T follicular helper cell (primary cell): ENCODE results near the gene CREB5.

Source experiments
- DNase-seq: peaks from one replicate; pipeline ENCODE4 v3.0.0-alpha.2; 2020; ENCODE audit warnings: low read depth

Gene CREB5

DNA sequence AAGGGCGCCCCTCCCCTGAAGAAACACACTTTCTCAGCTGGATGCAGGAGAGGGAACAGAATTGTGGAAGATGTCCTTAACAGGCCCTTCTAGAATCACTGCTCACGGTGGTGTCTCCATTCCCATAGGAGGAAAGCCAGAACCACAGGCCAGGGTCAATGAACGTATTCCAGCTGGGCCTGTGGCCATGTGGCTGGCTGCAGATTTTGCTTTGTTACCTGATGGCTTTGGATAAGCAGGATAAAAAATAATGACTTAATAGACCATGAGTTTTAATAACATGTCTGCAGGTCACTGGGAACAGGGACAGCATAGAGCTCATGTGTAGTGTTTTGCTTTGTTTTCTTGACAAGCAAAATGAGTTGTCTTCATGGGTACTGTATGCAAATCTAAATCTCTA is 335.5 kb downstream of the CREB5 start:
- no peak for DNase-seq

DNA sequence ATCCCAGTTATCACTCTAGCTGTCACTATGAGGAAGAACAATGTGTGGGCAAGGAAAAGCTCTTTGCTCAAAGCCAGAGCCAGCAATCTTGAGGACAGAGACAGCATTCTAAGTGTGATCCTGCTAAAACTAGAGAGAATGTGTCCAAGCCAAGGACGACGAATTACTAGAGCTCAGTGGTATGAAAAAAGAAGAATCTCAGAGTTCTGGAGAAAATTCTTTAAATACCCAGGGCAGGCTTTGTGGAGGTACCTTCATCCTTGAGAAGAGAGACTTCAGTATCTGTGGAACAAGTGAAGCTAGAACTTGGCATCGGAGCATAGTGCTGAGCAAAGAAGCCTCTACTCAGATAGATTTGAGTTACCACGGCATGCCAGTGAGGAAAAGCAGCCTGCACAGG is 336.0 kb downstream of the CREB5 start:
- no peak for DNase-seq

DNA sequence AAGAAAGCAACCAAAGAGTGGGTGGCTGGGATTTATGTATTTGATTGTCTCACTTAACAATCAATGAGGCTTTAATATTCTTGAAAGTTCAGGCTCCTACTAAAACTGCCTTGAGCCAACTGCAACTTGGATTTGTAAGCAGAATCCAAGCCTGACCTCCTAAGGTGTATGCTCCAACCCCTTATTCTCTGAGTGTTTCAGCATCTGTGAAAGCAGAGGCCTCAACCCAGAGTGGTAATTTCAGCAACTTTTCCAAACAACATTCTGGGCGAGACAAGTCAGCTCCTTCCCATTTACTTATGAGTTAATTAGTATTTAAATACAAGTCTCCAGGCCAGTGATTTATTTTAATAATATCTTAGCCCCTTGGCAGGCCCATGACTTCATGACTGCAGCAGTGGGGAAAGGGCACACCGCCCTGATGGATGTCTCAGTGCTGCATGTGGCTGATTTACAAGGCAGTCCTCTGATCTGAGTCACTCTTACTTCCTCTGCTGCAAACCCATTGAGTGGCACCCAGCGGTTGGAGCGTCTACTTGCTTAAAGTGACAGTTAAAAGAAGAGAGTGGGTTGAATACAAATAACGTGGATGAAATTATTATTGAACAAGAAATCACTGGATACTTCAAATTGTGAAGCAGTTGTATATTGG is 336.7 kb downstream of the CREB5 start:
- DNase-seq = no peak

DNA sequence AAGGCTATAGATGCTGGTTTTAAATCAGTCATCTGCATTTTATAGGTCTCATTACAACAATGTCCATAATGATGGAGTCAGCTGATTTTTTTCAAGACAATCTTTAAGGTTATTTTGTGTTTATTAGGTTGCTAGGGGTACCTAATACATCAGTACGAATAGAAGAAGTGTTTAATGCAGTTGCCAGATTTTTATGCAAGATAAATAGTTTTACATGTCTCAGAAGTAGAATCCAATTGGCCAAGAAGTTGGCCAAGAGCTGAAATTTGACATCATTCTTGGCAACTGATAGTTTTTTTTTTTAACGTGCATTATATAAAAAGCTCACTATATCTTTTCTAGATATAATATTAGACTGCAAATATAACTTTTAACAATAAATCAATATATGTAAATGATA is 337.3 kb downstream of the CREB5 start:
- no peak for DNase-seq

DNA sequence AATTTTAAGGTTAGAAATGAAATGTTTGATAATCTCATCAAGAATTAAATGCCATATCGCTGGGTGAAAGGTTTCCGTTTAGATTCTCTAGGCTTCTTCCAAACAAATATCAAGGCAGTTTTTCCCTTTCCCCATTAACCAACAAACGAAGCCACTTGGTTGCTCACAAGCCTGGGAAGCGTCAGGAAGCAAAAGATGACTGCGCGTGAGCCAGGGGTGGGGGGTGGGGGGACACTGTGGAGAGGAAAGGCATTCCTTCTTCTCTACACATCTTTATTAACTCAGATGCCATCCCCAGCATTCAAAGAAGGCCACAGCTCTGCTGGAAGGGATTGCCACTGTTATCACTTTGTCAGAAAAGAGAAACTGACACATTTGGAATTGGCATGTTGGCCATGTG is 338.7 kb downstream of the CREB5 start:
- DNase-seq = no peak

DNA sequence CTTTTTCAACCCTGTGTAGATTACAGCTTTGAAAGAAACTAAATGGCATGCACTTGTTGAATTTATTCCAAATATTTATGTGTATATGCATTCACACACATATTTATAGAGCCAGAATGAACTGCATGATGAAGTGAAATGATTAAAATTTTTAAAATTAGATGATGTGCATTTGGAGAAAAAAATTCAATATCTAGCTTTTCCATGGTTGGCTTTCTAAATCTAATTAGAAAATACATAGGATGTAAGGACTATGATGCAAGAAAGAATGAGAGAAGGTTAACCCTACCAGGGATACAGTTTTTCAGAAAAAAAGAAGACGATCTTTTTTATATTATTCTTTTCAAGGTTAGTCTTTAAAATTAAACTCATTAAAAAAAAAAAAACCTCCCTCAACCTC is 341.3 kb downstream of the CREB5 start:
- no peak for DNase-seq

DNA sequence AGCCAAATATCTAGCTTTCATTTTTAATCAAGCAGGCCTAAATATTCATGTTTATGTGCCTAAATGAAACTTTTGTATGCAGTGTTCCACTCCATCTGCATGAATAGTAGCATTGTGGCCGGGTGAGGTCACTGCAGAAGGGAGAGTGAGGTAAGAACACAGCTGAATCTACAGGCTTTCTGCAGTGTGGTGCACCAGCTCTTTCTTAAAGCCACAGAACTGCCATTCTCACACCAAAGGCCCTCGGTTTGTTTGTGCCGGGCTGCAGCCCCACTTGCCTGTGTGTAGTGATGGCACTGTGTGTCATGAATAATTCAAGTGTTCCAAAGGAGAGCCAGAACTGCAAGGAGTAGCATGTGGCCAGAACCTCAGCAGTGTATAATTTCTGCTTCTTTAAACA is 341.7 kb downstream of the CREB5 start:
- DNase-seq = no peak

DNA sequence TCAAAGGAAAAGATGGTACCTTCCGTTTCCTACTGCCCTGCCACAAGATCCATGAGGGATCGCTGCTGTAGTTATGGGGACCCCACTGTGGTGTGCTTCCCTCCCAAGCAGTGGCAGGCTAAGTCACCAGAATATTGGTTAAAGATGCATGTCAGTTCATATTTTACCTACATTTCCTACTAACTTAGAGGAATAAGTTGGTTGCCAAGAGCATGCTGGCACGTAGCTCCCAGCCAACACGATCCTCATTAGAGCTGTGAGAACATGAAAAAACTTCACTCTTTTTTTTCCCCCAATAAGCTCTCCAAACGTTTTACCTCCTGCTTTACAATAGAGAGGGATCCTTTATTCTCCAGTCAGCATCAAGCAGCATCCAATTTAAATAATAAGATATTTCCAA is 342.1 kb downstream of the CREB5 start:
- DNase-seq = no peak

DNA sequence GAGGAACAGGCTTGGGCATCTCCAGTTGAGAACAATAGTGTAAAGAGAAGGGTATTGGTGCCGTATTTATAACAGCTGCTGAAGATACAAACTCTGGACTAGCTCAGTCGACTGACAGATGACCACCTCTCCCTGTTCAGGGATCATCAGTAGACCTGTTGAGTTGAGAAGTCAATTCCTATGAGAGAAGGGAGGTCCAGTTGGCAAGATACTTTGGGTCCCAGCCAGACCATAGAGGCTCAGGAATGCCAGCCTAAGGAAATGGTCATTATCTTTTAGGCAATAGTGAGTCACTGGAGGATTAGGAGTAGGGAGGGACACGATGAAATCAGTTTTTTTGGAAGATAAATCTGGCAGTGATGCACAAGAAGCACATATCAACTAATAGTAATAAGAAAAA is 342.9 kb downstream of the CREB5 start:
- no peak for DNase-seq

DNA sequence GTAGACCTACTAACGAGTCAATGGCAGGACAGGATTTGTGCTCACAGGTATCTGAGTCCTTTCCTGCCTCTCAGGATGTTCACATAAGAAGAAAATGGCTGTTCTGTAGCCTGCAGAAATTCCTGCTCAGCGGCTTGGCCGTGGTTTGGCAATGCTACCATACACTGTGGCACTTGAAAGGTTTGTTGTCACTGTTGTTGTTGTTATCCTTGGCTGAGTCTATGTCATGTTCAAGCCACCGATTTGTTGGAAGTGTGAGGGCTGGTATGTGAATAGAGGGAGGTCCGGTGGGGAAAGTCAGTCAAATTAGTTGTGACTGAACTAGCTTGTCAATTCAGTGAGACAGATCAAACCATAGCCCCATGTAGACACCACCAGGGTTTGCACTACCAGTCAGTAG is 345.9 kb downstream of the CREB5 start:
- DNase-seq = no peak

DNA sequence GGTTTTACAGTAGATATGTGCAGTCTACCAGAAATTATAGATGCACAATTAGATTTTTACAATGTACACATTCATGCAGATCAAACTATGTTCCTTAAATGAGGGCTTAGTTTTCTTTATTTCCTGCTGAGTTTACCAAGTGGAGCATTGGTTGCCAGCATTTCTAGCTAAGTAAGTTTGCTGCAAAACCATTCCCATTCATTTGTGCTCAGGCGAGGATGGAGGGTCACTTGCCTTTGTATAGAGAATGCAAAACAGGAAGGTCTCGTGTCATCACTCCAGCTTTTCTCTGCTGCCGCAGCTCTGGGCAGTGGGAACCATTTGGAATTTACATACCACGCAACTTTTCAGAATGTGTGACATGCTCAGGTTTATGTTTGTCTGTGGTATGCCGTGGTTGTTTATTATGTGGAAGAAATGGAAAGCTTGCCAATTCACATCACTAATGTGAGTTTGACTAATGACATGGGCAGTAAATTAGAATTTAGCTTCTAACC is 347.2 kb downstream of the CREB5 start:
- no peak for DNase-seq

DNA sequence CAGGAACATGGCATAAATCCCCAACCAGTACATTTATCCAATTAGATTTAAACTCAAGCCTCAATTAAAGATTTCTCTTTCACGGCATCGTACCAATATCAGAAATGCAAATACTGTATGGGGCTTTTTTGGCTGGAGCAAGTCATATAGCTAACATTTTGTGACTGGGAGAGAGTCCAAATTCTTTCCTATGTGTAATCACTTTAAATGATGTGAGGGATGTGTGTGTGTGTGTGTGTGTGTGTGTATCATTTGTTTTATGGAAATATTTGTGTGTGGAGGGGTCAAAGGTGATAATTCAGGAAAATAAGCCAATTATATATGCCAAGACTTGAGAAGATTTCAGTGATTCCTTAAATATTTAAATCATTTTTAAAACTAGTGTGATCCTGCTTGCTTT is 349.2 kb downstream of the CREB5 start:
- no peak for DNase-seq

DNA sequence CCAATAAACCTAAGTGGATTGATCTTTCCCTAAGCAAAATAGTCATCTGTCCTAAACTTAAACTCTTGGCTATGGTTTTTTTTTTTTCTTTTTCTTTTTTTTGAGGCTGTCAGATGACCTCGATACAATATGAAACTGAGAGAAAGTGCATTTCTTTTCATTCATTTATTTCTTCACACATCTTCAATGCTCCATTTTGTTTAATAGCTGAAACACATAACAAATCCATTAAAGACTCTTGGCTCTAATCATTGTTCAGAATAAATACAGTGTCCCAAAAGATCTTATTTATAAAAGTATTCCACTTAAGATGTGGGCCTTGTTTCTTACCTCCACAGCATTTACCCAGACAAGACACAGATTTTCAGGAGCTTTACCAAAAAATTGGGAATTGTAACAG is 350.3 kb downstream of the CREB5 start:
- DNase-seq = no peak

DNA sequence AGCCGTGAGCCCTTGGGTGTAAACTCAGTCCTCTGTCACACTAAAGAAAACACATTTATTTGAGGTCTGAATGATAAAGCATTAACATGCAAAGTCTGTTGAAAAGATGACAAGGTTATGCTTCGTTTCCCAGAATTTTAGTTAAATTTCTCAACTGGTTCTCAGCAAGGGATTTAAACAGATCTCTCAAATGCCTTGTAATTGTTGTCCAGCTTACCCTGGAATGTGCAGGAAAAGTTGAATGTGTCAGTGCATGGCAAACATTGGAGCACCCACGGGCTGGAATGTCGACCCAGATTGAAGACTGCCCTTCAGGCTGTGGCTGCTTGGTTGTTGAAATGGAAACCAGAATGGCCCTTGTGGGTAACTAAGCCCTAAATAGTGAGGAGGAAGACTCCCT is 354.0 kb downstream of the CREB5 start:
- DNase-seq = no peak

DNA sequence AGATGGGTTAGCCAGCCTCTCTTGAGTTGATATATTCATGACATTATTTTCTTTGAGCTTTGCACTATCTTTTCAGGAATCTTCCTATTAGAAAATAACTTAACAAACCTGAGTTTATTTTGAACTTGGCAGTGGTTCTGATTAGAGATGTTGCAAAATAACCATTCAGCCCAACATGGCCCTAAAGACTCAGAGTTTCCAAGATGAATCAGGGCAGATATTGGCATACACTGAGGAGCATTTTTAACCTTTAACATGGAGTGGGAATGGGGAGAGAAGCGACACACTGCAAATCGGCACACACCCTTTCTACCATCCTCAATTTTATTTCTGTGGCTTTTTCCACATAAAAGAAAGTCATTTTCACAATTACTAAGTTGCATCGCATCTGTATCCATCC is 355.0 kb downstream of the CREB5 start:
- no peak for DNase-seq

DNA sequence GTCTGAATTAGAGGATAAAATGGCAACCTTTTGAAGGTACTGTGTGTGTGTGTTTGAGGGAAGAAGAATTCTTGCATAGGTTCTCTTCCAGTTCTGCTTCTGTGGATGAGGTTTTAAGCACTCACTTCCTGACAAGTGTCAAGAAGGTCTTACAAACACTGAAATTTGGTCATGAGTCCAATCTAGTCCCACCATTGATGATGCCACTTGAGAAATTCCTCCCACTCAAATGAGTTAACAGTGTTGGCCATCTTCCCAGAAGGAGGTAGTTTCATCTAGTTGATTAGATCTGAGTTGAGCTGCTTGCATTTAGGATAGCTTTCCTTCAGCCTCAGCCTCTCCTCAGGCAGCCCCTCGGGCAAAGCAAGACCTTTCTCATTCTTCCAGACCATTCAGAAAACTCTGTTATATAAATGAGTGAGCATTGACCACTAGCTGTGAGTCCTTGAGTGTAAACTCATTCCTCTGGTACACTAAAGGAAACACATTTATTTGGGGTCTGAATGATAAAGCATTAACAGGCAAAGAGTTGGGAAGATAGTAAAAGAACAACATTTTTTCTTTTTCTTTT is 356.3 kb downstream of the CREB5 start:
- no peak for DNase-seq

DNA sequence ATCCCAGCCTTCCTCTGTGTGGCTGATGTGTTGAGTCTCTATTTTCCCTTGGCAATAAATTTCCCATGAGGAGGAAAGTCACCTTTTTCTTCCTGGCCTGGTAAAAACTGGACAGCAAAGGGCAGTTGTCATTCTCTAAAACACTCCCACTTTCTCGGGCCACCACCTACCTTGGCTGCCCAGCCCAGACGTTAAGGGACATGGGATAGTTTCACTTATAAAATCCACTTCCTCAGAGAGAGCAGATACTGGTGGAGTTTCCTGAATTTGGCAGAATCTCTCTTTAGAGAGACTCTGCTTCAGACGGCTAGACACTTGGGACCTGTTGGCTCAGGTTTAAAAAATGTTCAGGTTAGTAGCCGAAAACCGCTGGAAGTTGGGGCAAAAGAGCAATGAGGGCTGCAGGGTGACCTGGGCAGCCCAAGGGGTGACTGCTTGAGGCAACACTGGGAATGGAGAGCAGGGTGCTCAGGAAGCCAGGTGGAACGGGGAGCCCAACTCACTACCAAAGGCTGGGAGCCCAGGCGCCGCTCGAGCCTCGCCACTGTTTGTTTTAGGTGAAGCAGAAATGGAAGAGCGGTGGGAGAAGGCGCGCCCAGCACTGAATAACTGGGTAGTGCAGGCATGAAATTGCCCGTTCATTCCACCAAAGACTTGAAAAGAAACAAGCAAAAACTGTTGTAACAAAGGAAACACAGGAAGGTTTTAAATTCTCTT is 359.7 kb downstream of the CREB5 start:
- no peak for DNase-seq

DNA sequence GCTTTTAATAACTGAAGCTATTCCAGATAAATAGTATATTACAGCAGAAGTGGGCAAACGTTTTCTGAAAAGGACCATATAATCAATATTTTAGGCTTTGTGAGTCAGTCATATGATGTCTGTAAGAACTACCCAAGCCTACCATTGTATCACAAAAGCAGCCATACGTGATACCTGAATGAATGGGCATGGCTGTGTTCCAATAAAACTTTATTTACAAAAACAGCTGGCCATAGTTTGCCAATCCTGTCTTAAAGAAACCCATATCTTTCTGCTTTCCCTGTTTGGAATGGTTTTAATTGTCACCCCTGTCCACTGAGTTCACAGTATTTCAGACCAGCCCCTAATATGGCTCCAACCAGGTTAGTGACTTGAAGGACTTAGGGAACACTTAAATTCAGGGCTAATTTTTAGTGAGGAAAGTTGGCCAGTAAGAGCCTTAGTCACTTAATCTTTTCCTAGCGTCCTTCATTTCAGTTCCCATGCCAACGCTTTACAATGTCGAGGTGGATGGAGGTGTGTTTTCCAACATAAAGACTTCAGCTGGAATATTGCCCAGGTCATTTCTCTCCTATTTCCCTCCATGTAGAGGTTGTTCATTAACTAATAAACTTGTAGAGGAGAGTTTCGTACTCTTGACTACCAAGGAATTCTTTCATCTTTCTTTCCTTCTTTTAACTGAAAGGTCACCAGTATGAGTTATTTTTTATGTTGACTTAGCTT is 361.3 kb downstream of the CREB5 start:
- no peak for DNase-seq

DNA sequence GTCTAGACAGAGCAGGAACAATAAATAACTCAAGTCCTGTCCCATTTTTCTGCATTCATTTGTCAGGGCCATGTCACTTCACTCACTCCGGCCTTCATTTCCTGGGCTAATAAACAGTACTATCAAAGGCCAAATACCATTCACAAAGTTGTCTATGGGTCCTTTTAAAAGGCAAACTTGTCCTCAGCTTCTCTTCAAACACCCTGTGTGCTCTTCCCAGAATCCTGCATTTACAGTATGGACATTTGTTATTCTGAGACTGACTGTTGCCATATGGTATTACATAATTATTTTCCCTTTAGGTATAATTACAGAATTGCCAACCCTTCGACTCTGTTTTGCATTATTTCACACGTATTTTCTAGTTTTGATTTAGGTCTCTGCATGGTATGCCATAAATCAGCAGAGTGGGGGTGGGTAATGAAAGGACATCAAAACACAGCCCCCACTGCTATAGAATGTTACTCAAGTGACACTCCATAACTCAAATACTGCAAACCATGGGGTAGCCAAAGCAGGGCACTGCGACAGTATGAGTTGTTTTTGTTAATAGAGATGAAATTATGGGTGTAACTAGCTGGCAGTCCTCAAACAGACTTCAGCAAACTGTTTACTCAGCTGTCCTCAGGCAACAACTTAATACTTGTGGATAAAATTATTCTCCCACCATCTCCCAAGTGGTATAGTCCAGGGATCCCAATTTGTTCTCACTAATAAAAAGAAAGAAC is 362.1 kb downstream of the CREB5 start:
- no peak for DNase-seq

DNA sequence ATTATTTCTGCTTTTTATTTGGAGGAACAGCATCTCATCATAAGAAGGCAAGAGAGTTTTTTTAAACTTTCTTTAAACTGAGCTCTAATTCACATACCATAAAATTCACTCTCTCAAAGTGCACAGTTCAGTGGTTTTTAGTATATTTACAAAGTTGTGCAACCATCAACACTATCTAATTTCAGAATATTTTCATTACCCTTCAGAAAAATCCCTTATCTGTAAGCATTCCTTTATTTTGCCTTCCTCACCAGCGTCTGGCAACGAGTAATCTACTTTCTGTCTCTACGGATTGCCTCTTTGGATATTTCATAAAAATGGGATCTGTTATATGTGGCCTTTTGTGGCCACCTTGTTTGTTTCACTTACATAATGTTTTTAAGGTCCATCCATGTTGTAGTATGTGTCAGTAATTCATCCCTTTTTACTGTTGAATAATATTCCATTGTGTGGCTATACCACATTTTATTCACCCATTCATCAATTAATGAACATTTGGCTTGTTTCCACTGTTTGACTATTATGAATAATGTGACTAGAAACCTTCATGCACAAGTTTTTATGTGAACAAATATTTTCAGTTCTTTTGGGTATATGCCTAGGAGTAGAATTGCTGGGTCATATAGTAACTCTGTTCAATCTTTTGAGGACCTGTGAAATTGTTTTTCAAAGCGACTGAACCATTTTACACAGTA is 364.3 kb downstream of the CREB5 start:
- no peak for DNase-seq

DNA sequence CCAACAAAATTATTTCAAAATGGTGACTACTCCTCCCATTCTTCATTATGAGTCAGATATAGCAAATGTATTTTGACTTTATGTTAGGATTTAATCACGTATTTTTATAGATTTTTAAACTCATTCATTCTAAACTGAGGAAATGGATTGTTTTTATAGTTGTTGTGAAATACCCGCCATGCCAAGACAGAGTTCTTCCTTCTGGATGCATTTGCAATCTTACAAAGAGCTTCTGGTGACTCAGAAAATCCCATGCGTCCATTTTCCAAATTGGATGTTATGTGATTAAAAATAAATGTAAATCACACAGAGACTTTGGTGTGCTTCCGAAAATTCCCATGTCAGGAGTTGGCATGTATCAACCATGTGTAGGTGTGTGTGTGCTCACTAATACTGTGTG is 366.5 kb downstream of the CREB5 start:
- no peak for DNase-seq

DNA sequence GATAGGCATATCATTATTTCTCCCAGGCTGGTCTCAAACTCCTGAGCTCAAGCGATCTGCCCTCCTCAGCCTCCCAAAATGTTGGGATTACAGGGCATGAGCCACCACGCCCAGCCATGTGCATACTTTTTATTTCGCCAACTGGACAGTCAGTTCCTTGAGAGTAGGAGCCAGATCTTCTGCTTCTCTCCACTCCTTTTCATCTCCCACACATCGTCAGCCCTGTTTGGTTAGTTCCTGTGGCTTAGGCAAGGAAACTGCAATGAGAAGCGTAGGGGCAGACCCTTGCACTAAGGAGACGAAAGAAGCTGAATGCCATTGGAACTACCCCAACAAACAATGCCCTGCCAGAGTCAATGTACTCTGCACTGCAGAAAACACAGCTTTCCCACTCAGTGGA is 367.6 kb downstream of the CREB5 start:
- DNase-seq = no peak
